ENCODE results near the gene LSM2. TPM values are rescaled to one million over a fixed set of nuclear protein-coding genes. Genes with fewer than 3 reads are reported as not detected.
"Not testable (repeated sequence)": the region's sequence is repeated elsewhere in the genome, so short reads cannot be mapped to it uniquely, and the experiment has no call there.

The LSM2 gene
- total RNA-seq, 1 donor from 2014 or later = 23.6 TPM

- not testable (repeated sequence) for DNase-seq (ENCODE audit: low spot score in 2 of 2); FAIRE-seq
Measured at GRCh38 chr6:31801031-31801927, 5.5 kb downstream of the LSM2 start.

GRCh38 chr6:31799781-31800180 is 7.0 kb downstream of the LSM2 start:
- FAIRE-seq = no peak
- DNase-seq (ENCODE audit: low spot score in 2 of 2) = no peak

DNA sequence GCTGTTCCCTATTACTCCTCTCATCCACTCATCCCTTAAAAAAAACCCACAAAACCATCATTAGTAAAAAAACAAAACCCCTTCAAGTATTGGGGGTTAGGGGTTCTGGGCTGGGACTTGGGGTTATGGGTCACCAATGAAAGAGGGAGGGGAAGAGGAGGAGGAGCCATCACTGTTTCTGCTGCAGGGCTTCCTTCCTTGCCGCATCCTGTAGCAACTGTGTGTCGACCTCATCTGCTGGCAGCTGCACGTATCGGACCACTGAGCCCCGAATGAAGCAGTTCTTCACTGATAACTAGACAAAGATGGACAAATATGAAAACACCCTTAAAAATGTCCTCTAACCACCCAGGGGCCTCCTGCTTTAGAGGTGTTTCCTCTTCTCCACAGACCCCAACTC is 9.2 kb downstream of the LSM2 start:
- DNase-seq (ENCODE audit: low spot score in 2 of 2) = no peak
- FAIRE-seq = no peak

DNA sequence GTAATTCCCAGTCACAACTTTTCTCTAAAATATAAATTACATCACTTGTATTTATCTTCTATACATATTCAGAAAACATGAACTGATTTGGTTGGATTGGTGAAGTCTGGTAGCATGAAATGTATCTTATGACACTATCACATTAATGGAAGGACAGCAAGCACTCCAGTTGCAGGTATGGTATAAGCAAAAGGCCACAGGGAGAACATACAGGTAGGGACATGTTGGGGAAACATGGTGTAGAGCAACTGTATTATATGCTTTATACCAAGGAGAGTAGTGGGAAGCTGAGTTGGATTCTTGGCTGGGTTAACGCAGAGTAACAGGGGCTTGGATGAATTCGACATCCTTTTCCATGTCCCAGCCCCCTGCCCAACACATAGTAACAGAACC is 9.8 kb downstream of the LSM2 start:
- DNase-seq (ENCODE audit: low spot score in 2 of 2) = no peak
- no peak for FAIRE-seq

DNA sequence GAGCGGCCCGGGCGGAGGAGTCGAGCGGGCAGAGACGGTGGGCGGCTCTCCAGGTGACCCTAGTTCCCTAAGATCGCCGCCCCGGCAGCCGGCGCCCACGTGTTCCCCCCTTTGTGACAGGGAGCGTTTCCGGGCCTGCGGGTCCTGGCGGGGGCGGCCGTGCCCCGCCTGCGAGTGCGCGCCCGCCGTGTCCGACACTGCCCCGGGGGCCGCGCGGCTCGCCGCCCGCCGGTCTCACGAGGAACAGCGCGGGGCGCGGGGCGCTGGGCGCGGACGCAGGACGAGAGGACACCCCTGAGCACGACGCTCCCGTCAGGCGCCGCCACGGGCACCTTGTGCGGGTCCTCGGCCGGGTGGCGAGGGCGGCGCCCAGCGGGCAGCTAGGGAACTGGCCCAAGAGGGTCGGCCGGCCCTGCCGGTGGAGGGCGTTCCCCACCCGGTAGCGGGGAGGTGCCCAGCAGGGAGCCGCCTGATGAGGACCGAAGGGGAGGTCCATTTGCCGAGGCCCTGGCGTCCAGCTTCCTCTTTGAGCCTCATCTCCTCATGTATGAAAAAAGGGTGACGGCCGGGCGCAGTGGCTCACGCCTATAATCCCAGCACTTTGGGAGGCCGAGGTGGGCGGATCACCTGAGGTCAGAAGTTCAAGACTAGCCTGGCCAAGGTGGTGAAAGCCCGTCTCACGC is 11.0 kb downstream of the LSM2 start, which contains the start of gene VARS1:
Gene VARS1, minus strand, starts transcription at position 137 of the 683 bp plus-strand sequence. CDS start 535 bp downstream, outside the sequence.
- FAIRE-seq = no peak
- peak; percentile 95 to 96 for DNase-seq (ENCODE audit: low spot score in 2 of 2)

DNA sequence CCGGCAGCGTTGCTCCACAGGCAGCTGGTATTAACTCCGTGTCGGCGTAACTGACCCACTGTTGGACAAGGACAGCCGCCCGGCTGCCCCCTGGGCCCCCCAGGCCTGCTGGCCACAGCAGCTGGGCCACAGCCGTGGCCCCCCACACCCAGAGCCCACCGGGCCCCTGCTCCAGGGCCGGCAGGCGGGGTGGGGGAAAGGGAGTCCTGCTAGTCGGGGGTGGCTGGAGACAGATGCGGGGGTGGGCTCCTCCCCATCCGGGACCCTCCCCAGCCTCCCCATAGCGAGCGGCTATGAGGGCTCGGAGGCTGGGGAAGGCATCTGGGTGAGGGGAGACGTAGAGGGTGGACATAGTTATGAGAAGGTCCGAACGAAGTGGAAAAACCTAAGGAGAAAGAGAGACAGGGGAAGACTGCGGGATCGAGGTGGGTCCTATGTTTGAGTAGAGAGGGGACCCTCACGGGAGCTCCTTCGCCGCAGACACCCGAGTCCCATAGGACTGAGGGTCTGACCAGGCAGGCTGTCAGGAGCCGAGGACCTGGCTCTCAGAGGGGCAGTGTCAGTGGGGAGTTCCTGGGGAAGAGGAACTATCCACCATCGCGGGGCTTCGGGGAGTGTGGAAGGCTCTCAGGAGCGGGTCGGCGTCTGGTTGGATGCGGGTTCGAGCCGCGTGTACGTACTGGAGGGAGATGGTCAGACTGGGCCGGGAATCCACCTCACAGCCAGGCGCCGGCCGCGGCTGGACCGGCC is 11.7 kb downstream of the LSM2 start:
- DNase-seq (ENCODE audit: low spot score in 2 of 2) = peak in 1 of 2 donors; percentile 74

GRCh38 chr6:31794294-31794865 is 12.4 kb downstream of the LSM2 start:
- FAIRE-seq (no peak), DNase-seq (ENCODE audit: low spot score in 2 of 2) (peak; percentile 38)

More for the DNA sequence above, 11.7 kb downstream of the LSM2 start:
- no peak for FAIRE-seq

- FAIRE-seq; DNase-seq (ENCODE audit: low spot score in 2 of 2): not testable (repeated sequence)
Measured at GRCh38 chr6:31793927-31794245, 12.9 kb downstream of the LSM2 start.

GRCh38 chr6:31792761-31793171 is 14.0 kb downstream of the LSM2 start:
- FAIRE-seq (no peak), DNase-seq (ENCODE audit: low spot score in 2 of 2) (peak in 1 of 2 donors; percentile 16)

- DNase-seq (ENCODE audit: low spot score in 2 of 2) (peak in 1 of 2 donors; percentile 6), FAIRE-seq (no peak)
Measured at GRCh38 chr6:31792090-31792374, 14.7 kb downstream of the LSM2 start.

DNA sequence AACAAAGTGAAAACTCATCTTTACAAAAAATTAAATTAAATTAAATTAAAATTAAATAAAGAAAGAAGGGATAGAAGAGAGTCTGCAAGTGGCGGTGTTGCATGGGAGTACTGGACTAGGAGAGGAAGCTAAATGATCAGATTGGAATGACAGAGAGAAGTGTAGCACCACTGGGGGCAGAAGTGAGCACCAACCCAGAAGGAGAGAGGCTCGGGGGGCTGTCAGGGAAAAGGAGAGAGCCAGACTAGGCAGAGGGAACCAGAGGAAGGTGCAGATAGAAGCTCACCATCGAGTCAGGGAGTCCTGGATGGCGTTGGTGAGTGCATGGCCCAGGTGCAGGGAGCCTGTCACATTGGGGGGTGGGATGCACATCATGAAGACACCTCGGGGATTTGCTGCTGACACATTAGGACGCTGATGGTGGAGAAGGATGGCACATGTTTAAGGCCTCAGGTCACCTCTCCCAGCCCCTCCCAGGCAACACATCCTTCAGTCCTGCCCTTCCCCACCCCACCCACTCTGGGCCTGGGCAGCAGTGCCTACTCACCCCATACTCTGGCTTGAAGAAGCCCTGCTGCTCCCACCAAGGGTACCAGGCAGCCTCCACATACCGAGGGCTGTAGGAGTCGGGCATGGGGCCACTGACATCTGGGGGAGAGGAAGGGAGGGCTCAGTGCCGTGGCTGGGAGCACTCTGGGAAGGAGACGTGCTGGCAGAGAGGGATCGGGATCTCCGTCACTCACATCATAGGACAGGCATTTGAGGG is 15.3 kb downstream of the LSM2 start:
- DNase-seq (ENCODE audit: low spot score in 2 of 2) (peak; percentile 45 to 71), FAIRE-seq (no peak)

DNA sequence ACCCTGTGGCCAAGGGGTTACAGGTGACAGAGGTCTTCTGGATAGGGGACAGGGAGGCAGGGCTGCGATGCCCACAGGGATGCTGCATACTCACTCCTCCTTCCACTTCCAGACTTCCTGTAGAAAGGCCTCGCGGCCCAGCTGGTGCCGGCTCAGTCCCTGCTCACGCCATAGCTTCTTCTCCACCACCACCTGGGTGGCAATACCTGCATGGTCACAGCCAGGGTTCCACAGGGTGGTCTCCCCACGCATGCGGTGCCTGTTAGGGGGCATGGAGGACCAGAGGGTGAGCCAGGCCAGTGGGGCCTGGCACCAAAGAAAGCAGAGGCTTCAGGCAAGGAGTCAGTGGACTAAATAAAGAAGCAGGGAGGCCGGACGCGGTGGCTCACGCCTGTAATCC is 21.3 kb downstream of the LSM2 start:
- FAIRE-seq (no peak), DNase-seq (ENCODE audit: low spot score in 2 of 2) (no peak)

- FAIRE-seq = no peak
Measured at GRCh38 chr6:31784098-31784925, 22.5 kb downstream of the LSM2 start.

GRCh38 chr6:31782126-31782855 is 24.5 kb downstream of the LSM2 start:
- DNase-seq (ENCODE audit: low spot score in 2 of 2) = no peak
- FAIRE-seq = no peak

More at GRCh38 chr6:31784098-31784925, 22.5 kb downstream of the LSM2 start:
- DNase-seq (ENCODE audit: low spot score in 2 of 2) = no peak

DNA sequence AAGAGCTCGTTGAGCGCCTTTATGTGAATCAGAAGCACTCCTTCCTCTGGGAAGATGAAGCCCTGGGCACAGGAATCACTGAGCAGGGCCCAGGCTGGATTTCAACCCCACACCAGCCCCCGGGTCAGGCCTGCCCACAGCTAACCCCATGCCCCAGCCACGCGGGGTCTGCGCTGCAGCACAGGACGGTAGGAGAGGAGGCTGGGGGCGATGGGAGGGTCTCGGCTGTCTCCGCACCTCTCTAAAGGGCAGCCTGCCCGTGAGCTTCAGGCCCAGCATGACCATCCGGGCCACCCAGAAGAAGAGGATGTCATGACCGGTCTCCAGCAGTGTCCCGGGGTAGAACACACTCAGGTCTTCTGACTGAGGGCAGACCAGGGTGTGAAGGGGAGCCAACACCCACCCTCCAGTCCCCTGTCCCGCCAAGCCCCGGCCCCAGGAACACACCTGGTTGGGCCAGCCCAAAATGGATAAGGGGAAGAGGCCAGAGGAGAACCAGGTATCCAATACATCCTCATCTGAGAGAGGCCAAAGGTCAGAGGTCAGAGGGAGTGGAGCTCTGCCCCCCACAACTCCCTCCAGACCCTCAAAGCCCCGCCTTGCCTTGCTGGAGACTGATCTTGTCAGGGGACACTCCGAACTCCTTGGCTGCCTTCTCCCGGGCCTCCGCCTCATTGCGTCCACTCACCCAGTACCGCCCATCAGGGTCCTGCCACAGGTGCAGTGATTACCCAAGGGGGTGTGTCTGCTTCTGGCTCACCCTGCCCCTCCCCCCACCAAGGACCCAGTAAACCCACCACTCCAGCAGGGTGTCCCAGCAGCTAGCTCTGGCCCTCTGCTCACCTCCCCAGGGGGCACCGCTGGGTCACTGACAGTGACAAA is 25.3 kb downstream of the LSM2 start:
- DNase-seq (ENCODE audit: low spot score in 2 of 2) = no peak
- no peak for FAIRE-seq

DNA sequence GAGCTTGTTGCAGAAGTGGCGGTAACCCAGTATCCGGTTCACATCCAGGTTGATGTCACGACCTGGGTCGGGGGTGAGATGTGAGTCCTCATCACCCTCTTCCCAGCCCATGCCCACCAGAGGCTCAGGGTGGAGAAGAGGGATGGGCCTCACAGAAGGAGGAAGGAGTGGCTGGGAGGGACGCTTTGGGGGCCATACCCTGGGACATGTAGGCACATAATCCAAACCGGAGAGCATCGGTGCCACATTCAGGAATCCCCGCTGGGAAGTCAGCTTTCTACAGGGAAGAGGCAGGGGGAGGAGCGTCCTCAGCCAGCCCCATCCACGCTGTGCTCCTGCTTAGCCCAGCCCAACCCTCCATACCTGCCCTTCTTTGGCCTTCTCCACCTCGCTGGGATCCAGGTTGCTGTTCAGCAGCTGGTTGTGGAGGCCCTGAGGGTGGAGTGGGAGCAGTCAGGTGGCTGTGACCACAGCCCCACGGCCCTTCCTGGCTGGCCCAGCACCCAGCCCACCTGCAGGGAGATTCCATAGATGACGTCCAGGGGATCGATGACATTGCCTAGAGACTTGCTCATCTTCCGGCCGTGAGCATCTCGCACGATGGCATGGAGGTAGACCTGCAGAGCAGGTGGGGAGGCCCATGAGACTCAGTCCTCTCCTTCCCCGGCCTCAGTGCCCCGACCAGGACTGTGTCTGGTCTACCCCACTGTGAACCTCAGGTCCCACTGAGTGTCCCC is 26.1 kb downstream of the LSM2 start:
- DNase-seq (ENCODE audit: low spot score in 2 of 2) = no peak
- no peak for FAIRE-seq

- FAIRE-seq = no peak
Measured at GRCh38 chr6:31779908-31780307, 26.9 kb downstream of the LSM2 start.

More at GRCh38 chr6:31779908-31780307, 26.9 kb downstream of the LSM2 start:
- no peak for DNase-seq (ENCODE audit: low spot score in 2 of 2)
